Sigmoid colon (tissue), 3 donors: ENCODE measurements around the gene CCDC81.

Experiments
- CTCF ChIP-seq, 4 experiments: fragments of 450-650 bp in 3 of 4; fragments of 200-600 bp in 1 of 4; IDR thresholded peaks; one replicate each; pipeline ENCODE4 v1.5.1; 2016 to 2019; ENCODE audit warnings: antibody characterized with exemption in 4 of 4, mild to moderate bottlenecking in 3 of 4, moderate library complexity in 2 of 4
- POLR2A ChIP-seq, 2 donors: fragments of 450-650 bp; IDR thresholded peaks; one replicate each; pipeline ENCODE4 v1.6.1; 2016; ENCODE audit warnings: antibody characterized with exemption in 2 of 2, mild to moderate bottlenecking in 2 of 2, moderate library complexity in 2 of 2

DNA sequence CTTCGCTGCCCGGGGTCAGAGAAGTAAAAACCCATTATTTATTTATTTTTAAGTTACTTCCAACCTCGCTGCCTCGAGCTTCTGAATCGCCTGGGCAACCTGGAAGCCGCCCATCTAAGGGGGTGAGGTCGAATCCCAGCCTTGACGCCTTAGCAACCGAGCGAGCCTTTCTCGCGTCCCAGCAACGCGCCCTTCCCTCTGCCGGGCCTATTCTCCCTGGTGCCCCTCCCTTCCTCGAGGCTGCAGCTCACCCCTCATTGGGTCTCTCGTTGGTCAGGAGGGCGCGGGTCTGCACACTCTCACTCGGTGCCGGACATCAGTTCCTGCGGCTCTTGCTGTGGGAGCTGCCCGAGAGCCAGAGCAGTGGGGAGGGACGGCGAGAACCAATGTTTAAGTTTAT, at the start of gene CCDC81:
- no peak for TF ChIP-seq CTCF (IDR thresholded peaks at IDR 0.05)
- no peak for TF ChIP-seq POLR2A (IDR thresholded peaks at IDR 0.05)
